GM21423 (cell line): ENCODE measurements around the gene DPP10.

Experiments used
- ATAC-seq: cut with Tn5 transposase; IDR thresholded peaks from one replicate; pipeline ENCODE4 v1.9.1; 2021; ENCODE audit warnings: mild to moderate bottlenecking, moderate library complexity; ENCODE audit not compliant: unreplicated experiment

DPP10 gene

DNA sequence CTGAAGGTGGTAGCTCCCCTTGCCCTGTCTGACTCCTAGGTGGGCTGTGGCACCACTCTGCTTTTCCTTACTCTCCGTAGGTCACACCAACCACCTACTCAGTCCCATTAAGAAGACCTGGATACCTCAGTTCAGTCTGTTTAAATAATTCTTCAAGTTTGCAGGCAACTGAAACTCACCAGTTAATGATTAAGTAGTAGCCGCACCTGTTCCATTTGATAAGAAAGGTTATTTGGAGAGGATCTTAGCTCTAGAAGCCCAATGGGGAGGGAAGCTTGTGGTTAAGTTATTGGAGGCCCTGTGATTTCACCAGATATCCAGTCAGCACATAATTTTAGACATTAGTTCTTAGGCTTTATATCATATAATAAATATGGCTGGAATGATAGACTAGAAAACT is 1193.0 kb downstream of the DPP10 start:
- ATAC-seq: no peak

DNA sequence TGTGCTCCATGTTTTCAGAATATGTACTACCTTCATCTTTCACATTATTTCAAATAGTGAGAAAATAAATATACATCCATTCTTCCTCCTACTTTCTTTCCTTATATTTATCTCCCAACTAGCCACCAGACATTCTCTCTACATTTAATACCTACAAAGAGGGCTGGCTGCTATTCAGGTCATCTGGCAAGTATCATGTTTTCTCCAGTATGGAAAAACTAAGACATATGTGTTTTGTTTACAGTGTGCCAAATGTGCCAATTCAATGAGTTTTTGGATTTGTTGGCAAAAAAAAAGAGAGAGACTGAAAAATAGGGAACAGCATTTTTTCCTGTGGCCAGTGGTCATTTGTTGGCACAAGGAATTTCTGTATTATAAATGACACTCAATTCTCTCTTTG is 1207.3 kb downstream of the DPP10 start:
- ATAC-seq: no peak

DNA sequence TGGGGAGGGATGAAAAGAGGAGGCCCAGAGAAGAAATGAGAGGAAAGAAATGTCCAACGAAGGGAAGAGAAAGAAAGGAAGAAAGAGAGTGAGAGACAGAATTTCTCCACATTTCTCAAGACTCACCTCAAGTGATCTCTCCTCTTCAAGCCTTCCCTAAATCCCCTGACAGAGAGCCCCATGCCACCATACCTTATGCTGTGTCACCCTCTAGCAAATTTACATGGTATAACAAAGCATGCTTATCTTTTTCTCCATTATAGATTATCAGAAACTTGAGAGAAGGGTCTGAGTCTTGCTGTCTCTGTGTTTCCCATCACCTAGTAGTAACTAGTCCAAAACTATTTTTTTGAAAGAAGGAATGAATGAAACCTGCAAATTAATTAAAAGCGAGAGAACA is 1208.4 kb downstream of the DPP10 start:
- no peak for ATAC-seq

DNA sequence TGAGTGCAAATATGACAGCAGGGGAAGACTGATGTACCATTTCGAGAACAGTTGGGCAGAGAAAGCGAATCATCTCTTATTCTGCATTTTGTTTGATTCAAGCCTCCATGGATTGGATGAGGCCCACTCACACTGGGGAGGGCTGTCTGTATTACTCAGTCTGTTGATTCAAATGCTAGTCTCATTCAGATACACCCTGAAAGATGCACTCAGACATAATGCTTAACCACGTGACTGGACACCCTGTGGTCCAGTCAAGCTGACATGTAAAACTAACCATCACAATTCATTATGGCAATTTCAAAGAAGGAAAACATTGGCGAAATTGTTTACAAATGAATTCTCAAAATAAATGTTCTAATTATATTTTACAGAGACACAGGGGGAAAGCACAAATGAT is 1210.2 kb downstream of the DPP10 start:
- no peak for ATAC-seq

DNA sequence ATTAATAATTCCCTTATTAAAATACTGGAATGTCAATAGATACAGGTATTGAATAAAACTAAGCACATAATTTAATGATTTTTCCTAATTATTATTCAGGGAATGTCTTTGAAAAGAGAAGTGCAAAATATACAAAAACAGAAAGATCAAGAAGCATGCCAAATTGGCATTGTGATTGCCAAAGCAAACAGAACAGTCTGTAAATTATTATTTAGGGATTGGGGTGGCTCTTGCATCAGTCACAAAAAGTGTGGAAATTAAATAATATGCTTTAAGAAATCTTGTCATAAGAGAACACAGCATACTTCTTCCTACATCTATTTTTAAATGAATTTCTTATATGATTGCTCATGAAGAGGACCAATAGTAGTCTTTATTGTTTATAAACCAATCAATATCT is 1211.9 kb downstream of the DPP10 start:
- ATAC-seq: no peak

DNA sequence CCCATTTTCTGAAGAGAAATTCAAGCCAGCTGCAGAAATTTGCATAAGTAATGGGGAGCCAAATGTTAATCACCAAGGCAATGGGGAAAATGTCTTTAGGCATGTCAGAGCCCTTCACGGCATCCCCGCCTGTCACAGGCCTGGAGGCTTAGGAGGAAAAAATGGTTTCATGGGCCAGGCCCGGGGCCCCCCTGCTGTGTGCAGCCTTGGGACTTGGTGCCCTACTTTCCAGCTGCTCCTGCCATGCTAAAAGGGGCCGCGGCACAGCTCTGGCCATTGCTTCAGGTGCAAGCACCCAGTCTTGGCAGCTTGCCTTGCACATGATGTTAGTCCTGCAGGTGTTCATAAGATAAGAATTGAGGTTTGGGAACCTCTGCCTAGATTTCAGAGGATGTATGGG is 1235.7 kb downstream of the DPP10 start:
- ATAC-seq: no peak

DNA sequence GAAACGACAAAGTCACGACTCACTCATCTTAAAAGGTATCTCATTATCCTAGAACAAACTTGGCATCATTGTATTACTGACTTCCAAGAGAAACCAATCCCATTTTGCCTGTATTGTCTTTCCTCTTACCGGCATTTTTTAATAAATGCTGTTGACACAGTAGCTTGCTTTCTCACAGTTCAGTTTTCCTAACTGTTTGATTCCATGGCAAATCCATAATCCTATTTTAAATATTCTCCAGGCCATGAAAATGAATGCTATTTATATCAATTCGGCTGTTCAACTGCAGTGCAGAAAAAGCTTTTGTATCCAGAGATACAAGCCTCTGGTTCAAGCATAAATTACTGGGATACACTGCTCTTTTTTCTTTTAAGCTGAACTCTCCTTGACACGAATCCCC is 1241.9 kb downstream of the DPP10 start:
- ATAC-seq: no peak

DNA sequence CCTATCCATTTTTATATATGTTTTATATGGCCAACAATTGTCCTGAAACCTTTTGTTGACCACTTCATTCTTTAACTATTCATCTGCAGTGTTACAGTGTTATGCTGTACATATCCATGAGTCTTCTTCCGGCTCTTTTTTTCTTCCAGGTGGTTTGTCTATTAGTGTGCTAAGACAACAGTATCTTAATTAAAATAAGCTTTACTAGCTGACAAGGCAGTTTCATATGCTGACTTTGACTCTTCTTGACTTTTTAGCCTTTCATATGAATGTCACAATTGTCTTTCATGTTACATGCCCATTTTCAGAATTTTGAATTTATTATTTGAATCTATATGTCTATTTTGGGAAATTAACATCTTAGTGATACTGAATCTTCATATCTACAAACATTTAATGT is 1249.0 kb downstream of the DPP10 start:
- no peak for ATAC-seq

DNA sequence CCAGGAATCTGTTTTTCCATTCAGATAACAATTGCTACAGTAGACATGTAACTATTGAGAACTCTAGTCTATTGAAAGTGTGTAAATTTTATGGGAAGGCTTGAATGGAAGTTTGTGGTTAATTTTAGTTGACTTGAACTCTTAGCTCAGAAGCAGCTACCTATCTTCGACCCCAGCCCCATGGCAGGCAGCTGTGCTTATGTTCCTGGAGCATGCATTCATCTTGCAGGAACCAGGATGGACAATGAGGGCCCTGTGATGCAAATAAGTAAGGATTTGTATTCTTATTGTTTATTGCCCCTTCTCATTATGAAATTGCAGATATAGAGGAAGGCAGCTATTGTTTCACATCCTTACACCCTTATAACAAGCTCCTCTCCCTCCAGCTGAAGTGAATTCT is 1252.2 kb downstream of the DPP10 start:
- no peak for ATAC-seq

DNA sequence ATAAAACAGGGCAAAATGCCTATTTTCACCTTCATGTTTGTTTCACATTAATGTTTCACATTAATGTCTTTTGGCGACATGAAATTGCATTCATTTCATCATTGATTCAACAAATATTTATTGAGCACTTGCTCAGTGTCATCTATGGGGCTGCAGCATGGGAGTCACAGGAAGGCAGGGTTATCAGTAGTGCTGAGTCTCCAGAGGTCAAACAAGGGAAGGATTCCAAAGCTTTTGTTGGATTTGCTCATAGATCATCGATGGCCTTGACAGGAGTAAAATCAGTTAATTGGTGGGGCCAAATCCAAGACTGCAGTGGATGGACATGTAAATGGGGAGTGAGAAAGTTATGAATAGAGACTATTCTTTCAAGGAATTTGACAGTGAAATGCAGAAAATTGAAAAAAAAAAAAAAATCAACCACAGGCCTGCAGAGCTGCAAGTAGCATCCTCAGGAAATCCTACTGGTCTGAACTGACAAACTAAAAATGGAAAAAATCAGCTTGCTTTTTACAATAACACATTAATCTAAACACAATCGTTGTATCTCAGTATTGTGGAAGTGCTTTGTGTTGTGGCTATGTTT is 1290.8 kb downstream of the DPP10 start:
- ATAC-seq: no peak

DNA sequence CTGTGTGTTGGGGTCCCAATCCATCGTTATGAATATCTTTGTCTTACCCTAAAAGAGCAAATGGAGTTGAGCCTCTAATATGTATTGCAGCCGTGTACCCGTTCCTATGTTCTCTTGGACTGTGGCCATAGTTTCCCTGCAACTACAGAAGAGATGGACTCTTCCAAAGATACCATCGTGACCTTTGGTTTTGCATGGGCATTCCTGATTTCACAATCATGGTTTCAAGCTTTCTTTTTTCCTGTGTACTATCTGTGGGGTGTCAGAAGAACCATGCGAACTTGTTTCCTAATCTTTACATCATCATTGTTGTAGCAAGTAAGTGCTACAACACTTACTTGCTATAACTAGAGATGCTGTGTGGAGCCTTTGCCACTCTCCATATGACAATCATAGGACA is 1295.7 kb downstream of the DPP10 start:
- ATAC-seq: no peak

DNA sequence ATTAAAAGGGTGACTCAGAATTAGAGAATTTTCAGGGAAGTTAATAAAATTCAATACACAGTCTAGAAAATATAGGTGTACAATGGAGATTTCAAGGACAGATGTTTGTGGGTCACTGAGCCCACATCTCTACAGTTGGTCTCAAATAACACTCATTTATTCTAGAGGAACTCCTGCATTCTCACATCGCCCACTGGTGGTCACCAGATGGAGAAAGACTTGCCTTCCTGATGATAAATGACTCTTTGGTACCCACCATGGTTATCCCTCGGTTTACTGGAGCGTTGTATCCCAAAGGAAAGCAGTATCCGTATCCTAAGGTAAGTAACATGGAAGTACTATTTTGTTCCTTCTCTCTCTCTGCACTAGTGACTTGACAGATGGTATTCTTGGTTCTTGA is 1297.1 kb downstream of the DPP10 start:
- ATAC-seq: no peak

DNA sequence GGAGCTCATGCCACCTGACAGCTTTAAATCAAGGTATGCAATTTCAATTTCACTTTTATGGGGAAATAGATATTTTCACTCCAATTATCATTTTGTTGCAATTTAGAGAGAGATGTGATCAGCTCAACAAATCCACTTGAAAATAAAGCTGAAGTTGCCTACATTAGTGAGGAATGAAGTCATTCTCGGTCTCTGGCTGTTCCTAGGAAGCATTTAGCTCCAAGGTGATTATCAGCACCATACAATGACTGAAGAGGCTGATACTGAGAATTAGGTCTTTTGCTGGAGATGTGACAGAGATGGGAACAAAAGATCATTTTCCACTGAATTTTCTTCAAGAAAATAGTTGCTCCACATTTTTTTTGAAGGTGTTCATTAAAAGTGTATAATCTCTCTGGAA is 1303.7 kb downstream of the DPP10 start:
- no peak for ATAC-seq

DNA sequence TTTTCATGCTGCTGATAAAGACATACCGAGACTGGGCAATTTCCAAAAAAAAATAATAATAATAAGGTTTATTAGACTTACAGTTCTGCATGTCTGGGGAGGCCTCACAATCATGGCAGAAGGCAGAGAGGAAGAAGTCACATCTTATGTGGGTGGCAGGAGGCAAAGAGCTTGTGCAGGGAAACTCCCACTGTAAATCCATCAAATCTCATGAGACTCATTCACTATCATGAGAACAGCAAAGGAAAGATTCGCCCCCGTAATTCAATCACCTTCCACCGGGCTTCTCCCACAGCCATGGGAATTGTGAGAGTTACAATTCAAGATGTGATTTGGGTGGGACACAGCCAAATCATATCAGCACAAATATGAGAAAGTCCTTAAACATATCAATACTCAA is 1314.8 kb downstream of the DPP10 start:
- ATAC-seq: no peak

DNA sequence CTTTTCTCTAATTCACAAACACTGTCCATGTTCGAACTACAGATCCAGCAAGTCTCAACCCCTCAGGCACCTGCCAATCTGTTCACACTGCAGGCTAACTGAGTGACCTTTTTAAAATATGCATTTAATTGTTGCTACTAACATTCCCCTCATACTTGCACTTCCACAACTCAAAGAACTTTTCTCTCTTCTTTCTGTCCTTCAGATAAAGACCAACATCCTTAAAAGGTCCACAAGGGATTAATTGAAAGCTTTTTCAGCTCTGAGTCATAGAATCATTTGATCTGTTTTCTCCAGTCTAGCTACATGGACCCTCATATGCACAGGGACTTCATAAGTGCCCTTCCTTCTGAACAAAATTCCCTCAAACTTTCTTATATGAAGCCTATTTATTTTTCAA is 1321.2 kb downstream of the DPP10 start:
- no peak for ATAC-seq

DNA sequence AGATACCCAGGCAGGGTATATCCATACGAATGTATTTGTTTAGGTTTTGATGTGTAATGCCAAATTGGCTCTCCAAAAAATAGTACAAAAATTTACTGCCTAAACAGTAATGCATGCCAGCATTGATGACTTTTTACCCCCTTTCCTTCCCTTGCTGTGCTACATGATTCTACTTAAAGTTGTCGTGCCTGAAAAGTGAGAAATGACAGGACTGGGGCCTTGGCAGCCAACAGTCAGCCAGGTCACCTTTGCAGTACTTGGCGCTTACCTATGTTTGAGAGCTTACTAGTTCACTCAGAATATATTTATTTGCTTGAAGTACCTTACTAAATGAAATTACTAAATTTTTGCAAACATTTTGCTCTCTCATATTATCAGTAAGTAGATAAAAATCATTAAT is 1329.1 kb downstream of the DPP10 start:
- no peak for ATAC-seq

DNA sequence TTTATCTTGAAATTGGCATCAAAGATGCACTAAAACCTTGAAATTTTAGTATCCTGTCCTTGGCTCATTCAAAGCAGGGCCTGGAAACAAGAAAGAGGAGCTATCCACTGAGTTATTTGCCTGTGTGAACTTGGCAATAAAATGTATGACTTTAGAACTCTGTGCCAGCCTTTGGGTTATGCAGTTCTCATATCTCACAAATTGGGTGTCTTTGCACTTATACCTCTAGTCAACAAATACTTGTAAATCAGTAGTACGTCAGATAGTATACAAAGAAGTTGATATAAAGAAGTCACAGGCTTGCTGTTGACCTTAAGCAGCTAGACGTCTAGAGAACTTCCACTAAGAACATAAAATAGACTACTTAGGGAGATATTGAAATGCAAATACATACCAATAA is 1331.9 kb downstream of the DPP10 start:
- no peak for ATAC-seq

DNA sequence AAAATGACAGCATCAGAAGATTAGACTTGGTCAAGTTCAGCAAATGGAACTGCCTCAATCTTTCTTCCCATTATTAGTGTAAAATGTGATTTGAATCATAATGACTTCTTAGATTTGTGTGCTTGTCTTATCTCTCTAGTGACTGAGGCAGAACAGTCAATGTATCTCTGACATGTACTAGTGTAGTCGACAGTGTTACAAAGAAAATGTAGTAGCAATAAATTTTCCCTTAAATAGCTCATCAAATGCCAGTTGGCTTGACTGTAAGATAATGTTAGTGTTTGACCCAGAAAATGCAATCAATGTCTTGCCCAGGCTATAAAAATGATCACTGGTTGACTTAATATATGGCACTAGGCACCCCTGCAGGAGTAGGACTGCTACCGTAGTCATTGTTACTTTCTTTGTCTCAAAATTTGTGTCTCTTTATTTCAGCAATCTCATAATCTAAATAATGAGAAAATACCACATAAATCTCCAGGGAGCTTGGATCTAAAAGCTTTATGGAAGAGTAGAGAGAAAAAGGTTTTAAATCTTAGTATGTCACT is 1336.7 kb downstream of the DPP10 start:
- ATAC-seq: no peak

DNA sequence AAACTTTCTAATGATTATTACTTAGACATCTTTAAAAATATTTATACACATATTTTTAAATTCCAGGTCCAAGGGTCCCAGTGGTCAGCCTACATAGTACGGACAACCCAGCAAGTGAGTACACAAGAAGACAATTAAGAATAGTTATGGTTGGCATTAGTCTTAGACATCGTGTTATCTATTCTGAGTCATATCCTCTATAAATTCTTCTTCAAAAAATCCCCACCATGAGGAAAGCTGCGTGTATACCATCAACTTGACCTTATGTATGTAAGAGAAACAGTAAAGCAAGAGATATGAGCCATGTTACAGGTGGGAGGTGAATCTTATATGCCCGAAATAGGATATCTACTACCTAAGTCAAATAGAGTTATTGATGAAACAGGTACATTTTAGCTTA is 1339.8 kb downstream of the DPP10 start:
- no peak for ATAC-seq

DNA sequence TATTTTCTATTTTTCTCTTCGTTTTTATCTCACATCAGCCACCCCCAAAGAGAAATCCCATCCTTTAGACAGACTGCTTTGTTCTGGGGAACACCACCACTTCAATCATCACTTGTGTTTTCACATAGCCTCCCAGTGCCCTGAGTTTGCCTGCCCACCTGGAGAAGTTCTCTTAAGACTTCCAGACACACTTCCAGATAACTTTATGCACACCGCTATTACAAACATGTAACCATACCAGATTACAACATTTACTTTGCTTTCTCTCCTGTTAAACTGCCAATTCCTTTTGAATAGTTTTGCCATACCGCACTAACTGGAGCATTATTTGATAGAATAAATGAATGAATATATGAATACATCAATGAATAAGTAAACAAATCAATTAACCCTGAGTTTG is 1353.6 kb downstream of the DPP10 start:
- no peak for ATAC-seq

DNA sequence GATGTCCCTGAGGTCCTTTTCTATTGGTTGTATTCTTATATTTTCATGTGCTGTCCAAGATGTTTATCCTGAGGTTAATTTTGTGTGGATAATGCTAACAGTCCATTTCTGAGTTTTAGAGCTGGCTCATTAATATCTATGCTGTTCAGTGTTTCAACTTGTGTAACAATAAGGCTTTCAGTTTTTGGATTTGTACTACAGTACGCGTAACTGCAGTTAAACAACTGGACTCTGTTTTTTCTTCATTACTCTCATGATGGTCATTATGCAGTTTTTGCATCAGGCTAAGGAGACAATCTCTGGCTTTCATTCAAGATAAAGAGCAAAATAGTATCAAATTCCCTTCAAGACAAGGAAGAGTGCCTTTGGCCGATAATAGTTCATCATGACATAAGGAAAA is 1364.8 kb downstream of the DPP10 start:
- ATAC-seq: no peak

DNA sequence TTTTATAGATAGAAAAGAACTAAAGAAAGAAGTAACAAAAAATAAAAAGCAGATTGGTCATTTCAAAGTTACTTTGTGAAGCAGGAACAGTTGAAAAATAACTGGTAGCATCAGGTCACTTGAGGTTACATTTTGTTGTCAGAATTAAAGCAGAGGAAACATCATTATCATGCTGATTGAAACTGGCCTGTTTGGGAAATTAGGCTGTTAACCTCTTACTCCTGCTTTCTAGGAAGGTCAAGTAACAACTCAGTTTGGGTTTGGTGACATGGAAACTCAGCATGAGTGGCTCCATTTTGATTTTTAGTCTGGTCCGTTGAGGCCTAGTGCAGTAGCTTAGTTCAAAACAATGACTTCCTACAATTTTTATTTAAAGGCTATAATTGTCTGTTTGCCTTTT is 1383.5 kb downstream of the DPP10 start:
- no peak for ATAC-seq

DNA sequence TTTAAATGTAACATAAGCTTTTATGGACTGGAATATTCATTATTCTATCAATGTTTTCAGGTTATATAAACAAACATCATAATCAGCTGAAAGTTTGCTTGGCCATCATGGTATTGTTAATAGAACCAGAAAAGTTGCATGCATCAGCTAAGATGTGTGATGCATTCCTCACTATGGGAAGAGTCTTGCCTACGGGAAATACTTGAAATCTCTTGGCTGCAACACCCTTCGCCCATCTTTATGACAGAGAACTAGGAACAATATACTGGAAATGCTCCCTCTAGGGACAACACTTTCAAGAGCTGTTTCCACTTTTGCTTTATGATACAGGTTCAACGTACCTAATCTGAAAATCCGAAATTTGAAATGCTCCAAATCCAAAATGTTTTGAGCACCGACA is 1390.8 kb downstream of the DPP10 start:
- ATAC-seq: no peak
